CD4-positive, alpha-beta T cell treated with Interleukin-1 beta for 1 hour (primary cell): ENCODE results near the gene DDHD1.
"Not testable (repeated sequence)": the region's sequence is repeated elsewhere in the genome, so short reads cannot be mapped to it uniquely, and the experiment has no call there.

Experiments used
- DNase-seq, 2 donors: peaks; one replicate each; pipeline ENCODE4 v3.0.0-alpha.2; 2020 to 2022

Gene DDHD1

DNA sequence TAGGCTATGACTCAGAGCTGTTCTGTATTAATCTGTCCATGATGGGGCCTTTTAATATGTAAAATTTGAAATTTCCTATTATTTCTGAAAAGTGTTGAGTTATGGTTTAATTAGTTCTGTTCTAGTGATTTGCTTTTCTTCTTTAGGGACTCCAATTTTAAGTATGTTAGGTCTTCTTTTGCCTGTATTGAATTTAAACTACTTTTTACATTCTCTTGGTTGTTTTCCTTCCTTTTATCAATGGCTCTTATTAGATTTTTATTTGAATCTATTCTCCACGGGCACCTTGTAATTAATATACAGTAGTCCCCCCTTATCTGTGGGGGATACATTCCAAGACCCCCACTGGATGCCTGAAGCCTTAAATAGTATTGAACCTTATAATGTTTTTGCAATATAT, 46.4 kb downstream of the DDHD1 start:
- no peak for DNase-seq

DNA sequence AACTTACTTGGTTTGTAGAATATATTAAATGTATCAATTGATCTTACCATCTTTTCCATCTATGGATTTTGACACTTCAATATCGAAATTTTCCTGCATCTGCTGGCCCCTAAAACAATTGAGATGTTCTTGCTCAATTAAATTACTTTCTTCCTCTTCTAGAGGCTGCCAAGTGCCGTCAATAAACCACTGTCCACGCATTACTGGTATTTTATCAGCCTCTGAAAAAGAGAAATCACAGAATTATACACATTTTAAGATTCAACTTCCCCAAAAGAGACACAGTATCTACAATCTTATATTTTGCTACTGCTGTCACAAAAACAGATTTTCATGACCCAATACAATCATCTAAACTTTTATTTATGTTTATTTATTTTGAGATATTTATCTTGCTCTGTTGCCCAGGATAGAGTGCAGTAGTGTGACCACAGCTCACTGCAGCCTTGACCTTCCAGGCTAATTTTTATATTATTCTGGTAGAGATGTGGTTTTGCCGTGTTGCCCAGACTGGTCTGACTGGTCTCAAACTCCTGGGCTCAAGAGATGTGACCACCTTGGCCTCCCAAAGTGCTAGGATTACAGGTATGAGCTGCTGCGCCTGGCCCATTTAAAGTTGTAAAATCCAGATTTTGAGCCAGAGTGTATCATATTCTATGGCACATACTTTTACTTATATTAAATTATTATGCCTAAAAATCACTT, 49.3 kb downstream of the DDHD1 start:
- DNase-seq, result no peak

DNA sequence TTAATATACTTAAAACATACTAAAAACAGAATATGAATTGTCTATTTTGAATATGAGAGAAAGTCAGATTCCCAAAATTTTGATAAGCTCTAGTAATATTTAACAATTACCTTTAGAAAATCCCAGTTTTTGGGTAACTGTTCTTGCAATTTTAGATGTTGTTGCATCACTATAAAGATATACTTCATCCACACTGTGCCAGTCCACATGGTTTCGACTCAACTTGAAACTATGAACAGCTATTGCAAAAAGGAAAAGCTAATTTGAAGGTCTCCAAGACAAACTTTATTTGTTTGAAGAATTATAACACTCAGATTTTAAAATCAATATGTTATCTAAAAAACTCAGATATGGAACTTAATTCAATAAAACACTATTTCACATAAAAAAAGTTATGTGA, 59.9 kb downstream of the DDHD1 start:
- DNase-seq, result no peak

DNA sequence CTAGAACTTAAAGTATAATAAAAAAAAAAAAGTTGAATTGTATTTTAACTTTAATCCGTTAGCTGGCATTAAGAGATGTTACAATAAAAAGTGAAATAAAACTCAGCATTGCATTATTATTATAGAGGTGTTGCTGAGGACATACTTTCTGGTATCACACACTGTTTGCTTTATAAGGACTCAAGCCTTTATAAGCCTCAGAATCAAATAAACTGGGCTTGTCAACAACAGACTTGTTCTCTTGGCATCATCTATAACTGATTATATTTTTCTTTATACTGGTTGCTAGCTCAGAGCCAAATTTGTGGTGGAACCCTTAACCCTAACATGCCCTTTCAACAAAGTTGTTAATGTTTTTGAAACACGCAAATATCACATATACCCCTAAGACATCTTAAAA, 62.3 kb downstream of the DDHD1 start:
- DNase-seq, result no peak

DNA sequence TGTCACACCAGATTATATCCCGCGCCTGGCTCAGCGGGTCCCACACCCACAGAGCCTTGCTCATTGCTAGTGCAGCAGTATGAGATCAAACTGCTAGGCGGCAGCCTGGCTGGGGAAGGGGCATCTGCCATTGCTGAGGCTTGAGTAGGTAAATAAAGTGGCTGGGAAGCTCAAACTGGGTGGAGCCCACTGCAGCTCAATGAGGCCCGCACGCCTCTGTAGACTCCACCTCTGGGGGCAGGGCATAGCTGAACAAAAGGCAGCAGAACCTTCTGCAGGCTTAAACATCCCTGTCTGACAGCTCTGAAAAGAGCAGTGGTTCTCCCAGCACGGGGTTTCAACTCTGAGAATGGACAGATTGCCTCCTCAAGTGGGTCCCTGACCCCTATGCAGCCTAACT, 68.2 kb downstream of the DDHD1 start:
- DNase-seq, result not testable (repeated sequence)

DNA sequence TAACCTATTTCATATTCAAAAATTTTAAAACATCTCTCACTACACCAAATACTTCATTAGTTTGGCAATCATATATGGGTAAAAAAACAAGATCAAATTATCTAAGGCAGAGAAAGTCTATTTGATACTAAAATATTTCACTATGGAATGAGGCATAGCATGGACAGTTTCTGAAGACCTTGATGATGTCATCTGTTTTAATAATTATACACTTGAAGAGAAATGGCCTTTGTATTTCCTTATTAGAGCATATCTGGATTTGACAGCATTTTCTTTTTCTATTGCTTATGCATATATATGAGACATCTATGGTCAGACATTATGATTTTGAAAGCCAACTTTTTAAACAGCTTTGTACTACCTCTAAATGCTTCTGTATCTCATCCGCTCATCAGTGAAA, 88.6 kb downstream of the DDHD1 start:
- no peak for DNase-seq

DNA sequence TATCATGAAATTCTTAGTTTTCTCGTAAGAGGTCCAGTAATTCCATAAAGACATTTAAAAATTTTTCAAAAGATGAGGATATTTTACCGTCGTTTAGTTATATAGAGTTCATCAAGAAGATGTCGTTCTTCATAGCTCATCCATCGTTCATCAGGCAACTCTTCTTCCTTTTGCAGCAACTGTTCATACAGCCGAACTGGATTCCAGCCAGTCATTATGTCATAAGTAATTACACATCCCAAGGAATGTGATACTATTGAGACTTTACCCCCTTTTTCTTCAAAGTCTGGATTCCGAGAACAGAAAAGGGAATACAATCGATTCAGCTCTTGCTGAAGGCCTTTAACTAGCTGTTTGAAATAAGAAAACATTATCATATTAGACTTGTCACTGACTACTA, 90.3 kb downstream of the DDHD1 start:
- no peak for DNase-seq

DNA sequence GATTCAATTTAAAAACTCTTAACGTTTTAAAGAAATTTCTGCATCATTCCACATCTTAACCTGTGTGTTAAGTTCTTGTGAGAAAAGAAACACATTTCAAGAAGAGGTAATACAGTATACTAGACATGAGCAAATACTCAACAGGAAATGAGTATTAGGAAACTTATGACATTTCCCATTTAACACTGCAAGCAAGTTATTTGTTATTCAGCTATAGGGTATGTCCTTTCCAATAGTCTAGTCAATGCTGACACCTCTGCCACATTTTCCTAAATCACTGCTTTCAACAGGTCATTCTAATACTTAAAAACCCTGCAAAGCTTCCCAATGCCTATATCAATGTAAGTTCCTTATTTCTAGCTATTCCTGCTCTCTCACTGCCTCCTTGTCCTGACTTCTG, 93.1 kb downstream of the DDHD1 start:
- no peak for DNase-seq

DNA sequence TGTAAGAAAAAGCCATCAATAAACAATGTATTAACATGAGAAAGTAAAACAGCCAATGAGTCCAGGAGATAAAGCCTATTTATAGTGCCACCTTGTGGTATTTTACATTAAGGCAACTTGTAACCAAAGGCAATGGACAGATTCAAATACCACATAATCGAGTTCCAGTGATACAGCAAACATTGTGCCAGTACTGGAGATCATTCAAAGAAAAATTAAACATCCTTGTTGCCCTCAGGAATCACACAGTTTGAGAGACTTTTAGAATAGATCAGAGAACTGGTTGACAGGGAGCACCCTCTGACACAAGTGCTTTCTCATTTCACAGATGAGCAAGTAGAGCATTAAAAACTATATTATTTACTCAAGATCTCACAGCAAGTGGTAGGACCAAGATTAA, 98.1 kb downstream of the DDHD1 start:
- DNase-seq, result peak in 1 of 2 donors; percentile 53

DNA sequence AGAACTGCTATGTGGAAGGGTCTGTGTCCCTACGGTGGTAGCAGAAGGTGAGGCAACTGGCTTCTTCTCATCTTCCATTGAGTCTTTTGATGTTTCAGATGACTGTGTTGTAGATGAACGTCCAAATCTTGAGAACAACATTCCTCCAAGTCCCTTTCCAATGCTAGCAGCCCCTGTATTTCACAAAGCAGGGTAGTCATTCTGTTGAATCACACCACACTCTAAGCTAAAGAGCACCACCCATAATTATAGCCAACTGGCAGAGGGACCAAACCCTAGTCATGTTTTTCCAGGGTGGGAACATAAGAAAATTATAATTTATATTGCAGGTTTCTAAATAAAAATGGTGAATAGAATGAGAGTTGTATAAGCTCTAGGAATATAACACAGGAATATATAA, 98.7 kb downstream of the DDHD1 start:
- no peak for DNase-seq

DNA sequence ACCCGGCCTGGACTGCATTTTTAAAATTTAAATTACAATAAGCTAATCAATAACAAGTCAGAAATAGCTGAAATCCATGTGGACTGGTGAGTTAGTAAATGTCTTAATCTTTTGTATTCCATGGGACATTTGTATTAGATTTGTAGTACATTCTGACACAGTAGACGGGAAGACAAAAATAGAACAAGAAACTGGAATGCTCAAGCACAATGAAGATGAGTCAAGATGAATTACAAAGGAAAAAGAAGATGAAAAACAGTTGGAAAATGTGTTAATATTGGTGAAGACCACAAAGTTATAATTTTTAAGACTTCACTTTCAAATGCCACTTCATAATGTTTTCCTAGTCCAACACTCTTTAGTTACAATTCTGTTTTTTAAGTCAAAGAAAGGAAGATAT, 104.5 kb downstream of the DDHD1 start:
- no peak for DNase-seq

DNA sequence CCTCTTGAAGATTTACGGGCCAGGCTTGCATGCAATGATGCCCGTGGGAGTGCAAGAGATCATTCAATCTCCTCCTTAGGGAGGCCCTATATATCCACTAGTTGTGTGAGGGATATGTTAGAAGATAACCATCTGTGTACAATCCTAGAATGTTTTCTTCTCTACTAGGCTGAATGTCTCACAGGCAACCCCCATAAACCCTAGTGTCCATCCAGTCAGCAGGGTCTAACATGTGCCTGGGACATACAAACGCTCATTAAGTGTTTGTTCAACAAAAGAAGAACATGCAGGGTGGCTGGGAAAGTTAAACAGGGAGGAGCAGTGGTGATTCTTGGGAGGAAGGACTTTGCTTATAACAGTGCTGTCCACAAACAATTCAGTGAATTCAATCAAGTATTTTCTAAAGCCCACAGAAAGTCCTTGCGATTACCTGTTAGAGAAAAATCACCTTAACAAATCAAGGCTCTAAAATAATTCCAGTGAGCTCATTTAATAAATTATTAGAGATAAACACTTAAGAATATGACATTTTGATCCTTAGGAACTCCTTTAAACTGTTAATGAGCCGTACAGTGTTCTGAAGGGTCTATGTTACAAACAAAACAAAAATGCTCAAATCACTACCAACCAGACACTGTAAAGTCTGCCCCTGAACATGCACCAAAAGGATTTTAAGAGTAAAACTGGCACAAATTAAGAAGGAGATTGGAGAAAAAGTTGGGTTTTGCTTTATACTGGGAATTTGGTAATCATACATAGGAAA, 105.6 kb downstream of the DDHD1 start:
- no peak for DNase-seq

DNA sequence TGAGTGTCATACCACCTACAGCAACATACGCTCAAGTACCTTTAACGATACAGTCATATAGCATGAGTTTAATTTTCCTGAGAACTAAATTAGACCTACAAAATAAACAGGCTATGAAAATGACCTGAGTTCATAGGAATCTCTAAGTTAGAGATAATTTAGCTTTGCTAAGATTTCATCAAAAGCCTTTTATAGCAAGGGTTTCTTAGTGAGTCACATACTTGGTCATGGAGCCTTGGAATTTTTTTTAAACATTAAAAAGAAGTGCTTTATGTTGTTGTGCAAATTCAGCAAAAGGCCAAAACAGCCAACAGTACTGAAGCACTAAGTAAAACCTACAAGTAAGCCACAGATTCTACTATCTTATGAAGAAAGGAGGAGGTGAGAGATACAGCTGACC, 108.6 kb downstream of the DDHD1 start:
- no peak for DNase-seq

DNA sequence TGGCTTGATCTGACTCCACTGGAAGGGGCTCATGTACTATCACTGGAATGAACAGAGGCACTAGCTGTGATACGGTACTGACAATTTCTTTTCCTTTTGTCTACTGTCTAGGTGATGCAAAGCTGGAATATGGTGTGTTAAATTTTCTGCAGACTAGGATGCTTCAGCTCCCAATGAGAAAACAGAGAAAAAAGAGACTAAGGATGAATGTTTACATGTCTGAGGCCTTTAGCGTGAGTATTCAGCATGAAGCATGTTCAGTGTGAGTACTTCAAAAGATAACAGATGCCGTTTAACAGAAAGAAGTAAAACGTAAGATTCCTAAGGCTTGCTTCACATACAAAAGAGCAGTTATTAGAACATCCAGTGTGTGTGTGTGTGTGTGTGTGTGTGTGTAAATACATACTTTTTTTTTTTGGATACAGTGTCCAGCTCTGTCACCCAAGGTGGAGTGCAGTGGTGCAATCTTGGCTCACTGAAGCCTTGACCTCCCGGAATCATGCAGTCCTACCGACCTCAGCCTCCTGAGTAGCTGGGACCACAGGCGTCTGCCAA, 110.0 kb downstream of the DDHD1 start:
- DNase-seq, result no peak

DNA sequence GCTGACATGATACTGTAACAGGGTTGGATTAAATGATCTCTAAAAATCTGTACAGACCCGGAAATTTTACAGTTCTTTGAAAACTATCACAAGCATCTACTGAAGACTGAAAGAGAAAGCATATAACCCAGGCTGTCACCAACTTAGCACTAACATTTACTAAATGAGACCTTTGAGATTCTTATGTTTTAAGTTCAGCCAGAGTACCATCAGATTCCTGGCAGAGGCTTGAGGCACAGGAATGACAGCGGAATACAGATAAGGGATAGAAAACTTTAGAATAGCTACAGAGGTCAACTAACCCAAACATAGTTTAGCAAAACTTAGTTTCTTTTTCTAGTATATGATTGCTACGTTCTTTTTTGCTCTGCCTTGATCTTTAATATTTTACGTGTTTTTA, 110.6 kb downstream of the DDHD1 start:
- DNase-seq, result no peak

DNA sequence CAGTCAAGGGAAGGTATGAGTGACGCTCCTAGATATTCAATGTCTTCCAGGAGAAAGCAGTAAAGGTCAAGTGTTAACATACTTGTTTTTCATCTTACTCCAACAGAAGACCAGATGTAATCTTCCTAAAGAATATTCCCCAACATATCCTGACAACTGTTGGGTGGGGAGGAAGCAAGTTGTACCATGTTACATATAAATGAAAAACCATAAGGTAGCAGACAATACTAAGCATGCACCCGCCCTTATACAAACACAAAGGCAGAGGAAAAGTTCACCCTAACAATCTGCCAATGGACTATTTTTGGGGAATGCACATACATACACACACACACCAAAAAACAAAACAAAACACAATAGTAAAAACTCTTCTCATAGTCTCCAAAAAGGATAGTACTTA, 112.1 kb downstream of the DDHD1 start:
- DNase-seq, result no peak

DNA sequence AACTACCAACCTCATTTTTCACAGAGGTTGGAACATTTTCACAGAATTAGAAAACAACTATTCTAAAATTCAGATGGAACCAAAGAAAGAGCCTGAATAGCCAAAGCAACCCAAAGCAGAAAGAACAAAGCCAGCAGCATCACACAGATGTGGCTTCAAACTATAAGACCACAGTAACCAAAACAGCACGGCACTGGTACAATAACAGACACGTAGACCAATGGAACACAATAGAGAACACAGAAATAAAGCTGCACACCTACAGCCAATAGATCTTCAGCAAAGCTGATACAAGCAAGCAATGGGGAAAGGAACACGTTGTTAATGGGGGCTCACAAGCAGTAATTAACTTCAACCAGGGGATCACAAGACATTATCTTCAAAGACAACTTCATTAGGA, 114.5 kb downstream of the DDHD1 start:
- DNase-seq, result no peak

DNA sequence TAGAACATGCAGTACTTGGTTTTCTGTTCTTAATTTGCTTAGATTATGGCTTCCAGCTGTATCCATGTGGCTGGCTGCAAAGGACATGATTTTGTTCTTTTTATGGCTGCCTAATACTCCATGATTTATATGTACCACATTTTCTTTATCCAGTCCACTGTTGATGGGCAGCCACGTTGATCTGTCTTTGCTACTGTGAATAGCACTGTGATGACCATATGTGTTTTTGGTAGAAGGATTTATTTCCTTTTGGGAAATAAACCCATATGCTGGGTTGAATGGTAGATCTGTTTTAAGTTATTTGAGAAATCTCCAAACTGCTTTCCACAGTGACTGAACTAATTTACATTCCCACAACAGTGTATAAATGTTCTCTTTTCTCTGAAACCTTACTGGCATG, 116.1 kb downstream of the DDHD1 start:
- no peak for DNase-seq

DNA sequence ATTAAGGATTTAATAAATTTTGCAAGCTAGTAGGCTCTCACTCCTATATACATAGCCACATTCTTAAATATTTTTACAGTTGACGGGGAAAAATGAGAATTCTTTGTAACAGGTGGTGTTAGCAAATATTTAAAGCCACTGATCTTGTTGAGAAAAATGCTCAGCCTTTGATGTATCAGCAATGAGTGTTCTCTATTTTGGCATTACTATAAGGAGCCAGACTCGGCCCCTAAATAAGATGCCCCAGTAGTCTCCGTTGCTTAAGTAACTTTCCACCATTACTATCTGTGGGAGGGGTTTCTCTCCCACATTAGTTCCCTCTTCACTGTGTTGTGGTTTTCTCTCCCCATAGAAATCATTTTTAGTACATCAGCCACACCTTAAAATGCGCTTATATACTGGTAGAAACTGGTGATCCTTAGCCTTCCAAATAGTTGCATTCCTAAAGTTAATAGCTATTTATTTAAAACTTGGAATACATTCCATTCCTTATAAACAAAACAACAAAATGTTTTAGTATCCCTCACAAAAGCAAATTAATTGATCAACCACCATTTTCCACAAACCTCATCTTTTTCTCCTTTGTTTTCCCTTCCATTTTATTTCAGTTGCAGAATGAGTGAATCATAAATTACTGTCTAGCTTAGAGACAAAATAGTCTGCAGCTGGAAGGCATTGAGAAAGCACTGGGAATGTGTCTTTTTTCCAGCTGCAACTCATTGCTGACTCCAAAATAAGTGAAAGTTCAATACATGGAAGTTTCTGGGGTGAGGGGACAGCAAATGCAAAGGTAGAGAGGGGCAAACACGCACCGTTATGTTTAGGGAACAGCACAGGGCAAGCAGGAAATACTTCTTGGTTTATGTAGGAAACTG, 117.5 kb downstream of the DDHD1 start:
- no peak for DNase-seq

DNA sequence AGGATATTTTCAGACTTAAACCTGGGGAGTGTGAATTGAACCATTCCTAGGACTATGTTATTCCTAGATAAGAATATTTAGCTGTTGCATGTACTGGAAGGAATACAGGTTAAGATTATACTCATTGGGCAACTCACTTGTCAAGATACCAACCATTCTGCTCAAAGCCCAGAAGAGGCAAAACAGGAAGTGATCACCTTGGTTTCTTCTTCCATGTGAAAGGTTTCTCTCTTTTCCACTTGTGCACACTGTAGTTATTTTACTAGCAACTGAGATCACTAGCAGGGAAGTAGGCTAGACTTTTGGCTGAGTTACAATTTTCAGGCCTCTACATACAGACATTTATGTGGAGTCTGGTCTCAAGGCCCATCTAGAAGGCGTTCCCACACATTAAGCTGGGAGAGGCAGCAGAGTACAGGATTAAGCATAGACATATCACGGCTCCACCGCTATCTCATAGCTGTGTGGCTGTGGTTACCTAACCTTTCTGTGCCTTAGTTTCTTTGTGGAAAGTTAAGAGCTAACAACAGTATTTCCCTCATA, 118.4 kb downstream of the DDHD1 start:
- no peak for DNase-seq

DNA sequence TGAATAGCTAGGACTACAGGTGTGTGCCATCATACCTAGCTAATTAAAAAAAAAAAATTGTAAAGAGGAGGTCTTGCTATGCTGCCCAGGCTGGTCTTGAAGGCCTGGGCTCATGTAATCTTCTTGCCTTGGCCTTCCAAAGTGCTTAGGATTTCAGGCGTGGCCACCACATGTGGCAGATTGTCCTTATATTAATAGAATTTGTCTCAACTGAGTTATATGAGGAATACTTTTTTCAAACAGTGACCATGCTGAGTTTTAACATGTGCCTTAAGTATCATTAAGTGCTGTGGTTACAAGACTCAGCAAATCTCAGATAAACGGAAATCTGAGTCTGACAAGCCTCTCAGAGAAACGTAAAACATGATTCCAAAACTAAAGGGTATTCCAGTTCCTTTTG, 119.1 kb downstream of the DDHD1 start:
- no peak for DNase-seq

DNA sequence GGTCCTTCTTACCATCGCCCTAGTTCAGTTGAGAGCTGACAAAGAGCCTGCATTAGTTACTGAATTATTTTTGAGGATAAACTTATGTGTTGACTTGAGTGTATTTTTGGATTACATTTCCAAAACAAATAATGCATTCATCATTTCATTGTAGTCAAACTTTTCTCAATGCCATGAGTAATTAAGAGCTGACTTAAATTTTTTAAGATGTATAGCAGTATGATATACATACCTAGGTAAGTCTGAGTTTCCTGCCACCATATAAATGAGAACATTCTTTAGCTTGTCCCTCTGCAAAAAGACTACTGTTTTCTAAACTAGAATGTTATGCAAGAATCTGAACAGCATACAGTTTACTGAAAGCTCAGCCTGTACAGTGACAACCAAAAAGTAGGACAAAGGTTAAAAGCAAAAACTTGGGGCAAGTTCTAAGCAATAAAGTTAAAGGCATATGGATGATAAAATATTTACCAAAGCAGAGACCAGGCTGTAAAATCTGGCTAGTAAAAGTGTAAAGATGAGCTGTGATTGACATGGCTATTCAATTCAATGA, 120.2 kb downstream of the DDHD1 start:
- no peak for DNase-seq
